GM12801 (cell line): ENCODE results near the gene PAM.

ENCODE experiments used
- TF ChIP-seq, protein P1 (sequence below): IDR thresholded peaks from one replicate; pipeline ENCODE4 v1.5.1; 2011; ENCODE audit warnings: control low read depth; ENCODE audit not compliant: insufficient read length; ENCODE audit errors: extremely low read depth

Gene PAM

DNA sequence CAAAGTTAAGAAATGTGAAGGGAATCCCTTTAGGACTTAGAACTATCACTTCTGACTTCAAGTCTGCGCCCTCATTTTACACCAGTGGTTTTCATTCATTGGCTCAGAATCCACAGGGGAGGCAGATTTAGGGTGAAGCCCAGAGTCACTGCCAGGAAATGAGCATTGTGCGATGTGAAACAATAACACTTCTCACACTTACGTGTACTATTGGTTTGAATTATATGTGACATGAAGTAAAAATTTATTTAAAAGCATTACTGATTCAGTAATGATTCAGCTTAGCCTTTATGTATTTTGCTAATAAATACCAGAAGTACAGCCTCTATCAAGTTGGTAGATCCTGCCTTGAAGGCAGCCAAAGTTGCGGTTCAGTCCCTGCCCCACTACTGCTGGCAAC lies 98.6 kb downstream of the PAM start:
- TF ChIP-seq, protein P1, sequence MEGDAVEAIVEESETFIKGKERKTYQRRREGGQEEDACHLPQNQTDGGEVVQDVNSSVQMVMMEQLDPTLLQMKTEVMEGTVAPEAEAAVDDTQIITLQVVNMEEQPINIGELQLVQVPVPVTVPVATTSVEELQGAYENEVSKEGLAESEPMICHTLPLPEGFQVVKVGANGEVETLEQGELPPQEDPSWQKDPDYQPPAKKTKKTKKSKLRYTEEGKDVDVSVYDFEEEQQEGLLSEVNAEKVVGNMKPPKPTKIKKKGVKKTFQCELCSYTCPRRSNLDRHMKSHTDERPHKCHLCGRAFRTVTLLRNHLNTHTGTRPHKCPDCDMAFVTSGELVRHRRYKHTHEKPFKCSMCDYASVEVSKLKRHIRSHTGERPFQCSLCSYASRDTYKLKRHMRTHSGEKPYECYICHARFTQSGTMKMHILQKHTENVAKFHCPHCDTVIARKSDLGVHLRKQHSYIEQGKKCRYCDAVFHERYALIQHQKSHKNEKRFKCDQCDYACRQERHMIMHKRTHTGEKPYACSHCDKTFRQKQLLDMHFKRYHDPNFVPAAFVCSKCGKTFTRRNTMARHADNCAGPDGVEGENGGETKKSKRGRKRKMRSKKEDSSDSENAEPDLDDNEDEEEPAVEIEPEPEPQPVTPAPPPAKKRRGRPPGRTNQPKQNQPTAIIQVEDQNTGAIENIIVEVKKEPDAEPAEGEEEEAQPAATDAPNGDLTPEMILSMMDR, result no peak

DNA sequence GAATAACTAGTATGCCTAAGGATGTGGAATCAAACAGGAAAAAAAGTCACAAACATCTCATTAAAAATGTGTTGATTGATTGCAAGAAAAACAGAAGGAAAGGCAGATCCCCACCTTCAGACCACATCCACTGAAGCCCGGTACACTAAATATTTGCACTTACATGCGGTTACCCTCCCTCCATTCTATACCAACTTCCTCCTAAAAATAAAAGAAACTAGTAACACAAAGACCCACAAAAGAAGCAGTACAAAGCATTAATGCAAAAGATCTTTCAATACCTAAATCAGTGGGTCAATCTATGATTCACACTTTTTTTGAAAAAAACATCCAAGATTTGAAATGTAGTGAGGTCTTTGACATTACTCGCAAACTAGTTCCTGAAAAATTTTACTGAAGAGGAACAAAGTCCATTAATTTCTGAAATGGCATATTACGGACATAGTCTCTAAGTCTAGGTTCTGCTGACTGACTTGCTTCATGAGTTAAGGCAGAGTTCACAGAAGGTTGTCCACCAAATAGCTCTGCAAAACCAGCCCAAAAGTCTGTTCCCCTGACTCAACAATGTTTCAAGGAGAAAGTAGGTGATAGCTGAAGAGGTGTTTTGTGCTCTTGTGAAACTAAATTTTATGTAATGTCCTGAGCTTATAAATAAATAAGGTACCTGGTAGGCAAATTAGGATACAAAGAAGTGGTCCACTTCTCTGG lies 100.7 kb downstream of the PAM start:
- TF ChIP-seq, protein P1, result no peak

DNA sequence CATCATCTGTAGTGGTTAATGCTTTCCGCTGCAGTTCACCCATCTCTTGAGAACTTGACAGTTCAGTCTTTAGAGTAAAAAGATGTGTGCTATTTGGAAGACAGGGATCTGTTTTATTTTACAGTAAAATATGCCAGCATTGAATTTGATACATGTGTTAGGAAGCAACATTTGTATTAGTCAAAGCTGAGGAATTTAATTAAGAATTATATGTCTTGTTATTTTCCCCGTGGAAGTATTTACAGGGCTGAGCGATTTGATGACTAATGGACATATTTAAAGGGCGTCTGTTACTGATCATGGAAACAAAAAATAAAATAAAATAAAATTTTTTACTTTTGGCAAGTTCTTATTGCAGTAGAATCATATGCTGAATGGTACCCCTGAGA lies 101.3 kb downstream of the PAM start:
- TF ChIP-seq, protein P1, result no peak

DNA sequence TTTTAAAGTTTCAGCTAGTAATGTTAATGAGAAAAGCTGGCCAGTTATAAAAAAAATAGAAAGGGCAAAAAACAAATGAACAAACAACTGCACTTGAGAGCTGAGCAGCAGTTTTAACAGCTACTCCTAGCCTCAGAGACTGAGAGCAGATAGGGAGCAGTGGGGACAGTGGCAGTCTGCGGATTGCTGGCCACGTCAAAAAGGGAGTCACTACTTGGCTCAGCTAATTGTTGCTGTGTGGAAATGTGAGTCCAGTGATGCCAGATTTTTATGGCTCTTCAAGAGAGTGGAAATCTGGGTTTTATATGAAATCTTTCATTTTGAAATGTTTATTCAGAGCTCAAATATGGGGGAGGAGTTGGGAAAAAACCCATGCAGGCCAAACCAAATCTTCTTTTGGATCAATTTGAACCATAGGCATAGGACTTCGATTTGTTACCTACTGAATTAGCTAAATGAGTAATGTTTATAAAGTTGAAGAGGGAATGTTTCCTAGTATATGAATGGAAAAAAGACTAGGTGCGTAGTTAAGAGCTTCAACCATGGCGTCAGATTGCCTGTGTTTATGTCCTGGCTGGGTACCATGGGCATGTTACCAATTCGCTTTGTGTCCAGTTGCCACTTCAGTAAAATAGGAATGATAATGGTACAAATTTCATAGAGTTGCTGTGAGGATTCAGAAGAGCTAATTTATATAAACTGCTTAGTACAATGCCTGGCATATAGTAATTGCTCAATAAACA lies 102.1 kb downstream of the PAM start:
- TF ChIP-seq, protein P1, result no peak

DNA sequence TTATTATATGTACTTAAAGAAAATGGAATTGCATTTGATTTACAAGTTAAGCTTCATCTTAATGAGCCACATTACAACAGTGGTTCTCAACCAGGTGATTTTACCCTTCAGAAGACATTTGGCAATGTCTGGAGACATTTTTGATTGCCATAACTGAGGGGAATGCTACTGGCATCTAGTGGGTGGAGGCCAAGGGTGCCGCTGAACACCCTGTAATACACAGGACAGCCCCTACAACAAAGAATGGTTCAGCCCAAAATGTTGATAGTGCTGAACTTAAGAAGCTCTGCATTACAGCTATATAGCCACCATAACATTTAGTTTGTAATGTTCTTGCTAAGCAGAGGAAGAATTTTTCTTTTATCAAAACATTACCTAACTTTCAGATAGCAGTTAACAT lies 103.1 kb downstream of the PAM start:
- TF ChIP-seq, protein P1, result no peak

DNA sequence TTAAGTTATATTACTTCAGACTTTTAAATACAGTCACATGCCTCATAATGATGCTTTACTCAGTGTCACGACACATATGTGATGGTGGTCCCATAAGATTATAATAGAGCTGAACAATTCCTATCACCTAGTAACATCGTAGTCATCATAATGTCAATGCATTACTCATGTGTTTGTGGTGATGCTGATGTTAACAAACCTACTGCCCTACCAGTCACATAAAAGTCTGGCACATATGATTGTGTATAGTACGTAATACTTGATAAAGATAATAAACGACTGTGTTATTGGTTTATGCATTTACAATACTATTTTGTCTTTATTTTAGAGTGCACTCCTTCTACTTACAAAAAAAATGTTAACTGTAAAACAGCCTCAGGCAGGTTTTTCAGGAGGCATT lies 103.7 kb downstream of the PAM start:
- TF ChIP-seq, protein P1, result no peak

DNA sequence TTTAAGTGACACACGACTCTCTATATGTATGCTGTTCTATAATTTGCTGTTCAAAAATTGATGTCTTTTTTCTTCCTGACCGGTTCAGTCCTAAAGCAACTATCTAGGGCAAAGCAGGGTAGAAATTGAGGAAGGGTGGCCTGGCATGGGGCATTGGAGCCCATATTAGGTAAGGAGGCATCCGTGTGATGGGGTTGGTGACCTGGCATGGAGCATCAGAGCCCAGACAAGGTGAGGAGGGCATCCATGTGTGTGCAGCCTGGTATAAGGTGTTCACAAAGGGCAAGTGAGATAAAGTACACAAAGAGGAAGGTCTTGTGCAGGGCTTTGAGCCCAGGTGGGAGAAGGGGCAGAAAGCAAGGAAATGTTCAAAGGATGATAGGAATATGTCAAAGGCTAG lies 104.9 kb downstream of the PAM start:
- TF ChIP-seq, protein P1, result no peak
